Head of caudate nucleus (tissue), 42 donors: ENCODE results near the gene HOXD1.
A peak's percentile ranks its signal among the peaks of the same experiment; 100 is the strongest.

ENCODE experiments used
- DNase-seq, 42 donors: peaks; one replicate each; pipeline versions ENCODE4 v3.0.0 to v3.0.0-alpha.2; 2020 to 2021; ENCODE audit warnings: mixed read lengths in 7 of 42
- intact Hi-C: fragments of 100-400 bp; cut with DNase I; formaldehyde crosslinking; loops from one replicate; pipeline ENCODE4 v1.15.0; 2022

The HOXD1 gene

GRCh38 chr2:176150584-176151441 lies 37.7 kb upstream of the HOXD1 start:
- no peak for DNase-seq
- intact Hi-C loops, result no loop called here

GRCh38 chr2:176151442-176152287 lies 36.8 kb upstream of the HOXD1 start, which contains the start of gene HOXD4:
HOXD4 (plus strand) TSS chr2:176151550; CDS start chr2:176151634, 84 bp downstream.
- no peak for DNase-seq
- intact Hi-C loops, result no loop called here

- DNase-seq, result no peak
- intact Hi-C loops, result no loop called here
Measured at GRCh38 chr2:176152350-176153181, 35.9 kb upstream of the HOXD1 start.

GRCh38 chr2:176154576-176155252 lies 33.8 kb upstream of the HOXD1 start:
- intact Hi-C loops, result no loop called here
- no peak for DNase-seq

GRCh38 chr2:176155356-176156044 lies 33.0 kb upstream of the HOXD1 start:
- DNase-seq, result no peak
- intact Hi-C loops, result no loop called here

- intact Hi-C loops, result no loop called here
- DNase-seq, result no peak
Measured at GRCh38 chr2:176156301-176156806, 32.1 kb upstream of the HOXD1 start.

GRCh38 chr2:176156807-176157498 lies 31.5 kb upstream of the HOXD1 start, which contains the start of gene HOXD3:
HOXD3 (plus strand) TSS chr2:176157307; CDS start chr2:176169115, 11,808 bp downstream.
- DNase-seq, result no peak
- intact Hi-C loops, result no loop called here

- intact Hi-C loops, result no loop called here
- DNase-seq, result no peak
Measured at GRCh38 chr2:176157499-176158185, 30.8 kb upstream of the HOXD1 start.

- DNase-seq, result no peak
- intact Hi-C loops, result no loop called here
Measured at GRCh38 chr2:176158186-176158591, 30.3 kb upstream of the HOXD1 start.

GRCh38 chr2:176158855-176159662 lies 29.4 kb upstream of the HOXD1 start:
- intact Hi-C loops, result no loop called here
- DNase-seq, result no peak

GRCh38 chr2:176159663-176160250 lies 28.7 kb upstream of the HOXD1 start:
- peak in 1 of 42 donors; percentile 10 for DNase-seq
- intact Hi-C loops, result no loop called here

GRCh38 chr2:176160251-176160985 lies 28.1 kb upstream of the HOXD1 start:
- DNase-seq, result peak in 1 of 42 donors; percentile 9

GRCh38 chr2:176160986-176161824 lies 27.3 kb upstream of the HOXD1 start:
- peak in 1 of 42 donors; percentile 6 for DNase-seq
- intact Hi-C loops, result no loop called here

More at GRCh38 chr2:176160251-176160985, 28.1 kb upstream of the HOXD1 start:
- intact Hi-C loops, result no loop called here
